GM18505 (cell line): ENCODE data around the gene KDM4F.

Source experiments
- ATAC-seq: cut with Tn5 transposase; IDR thresholded peaks from one replicate; pipeline ENCODE4 v1.9.1; 2021; ENCODE audit not compliant: unreplicated experiment
- POLR2A ChIP-seq: IDR thresholded peaks from 4 replicates; pipeline ENCODE4 v1.6.1; 2011; ENCODE audit warnings: borderline replicate concordance; ENCODE audit not compliant: insufficient read depth, insufficient read length; ENCODE audit errors: extremely low read depth

KDM4F gene

DNA sequence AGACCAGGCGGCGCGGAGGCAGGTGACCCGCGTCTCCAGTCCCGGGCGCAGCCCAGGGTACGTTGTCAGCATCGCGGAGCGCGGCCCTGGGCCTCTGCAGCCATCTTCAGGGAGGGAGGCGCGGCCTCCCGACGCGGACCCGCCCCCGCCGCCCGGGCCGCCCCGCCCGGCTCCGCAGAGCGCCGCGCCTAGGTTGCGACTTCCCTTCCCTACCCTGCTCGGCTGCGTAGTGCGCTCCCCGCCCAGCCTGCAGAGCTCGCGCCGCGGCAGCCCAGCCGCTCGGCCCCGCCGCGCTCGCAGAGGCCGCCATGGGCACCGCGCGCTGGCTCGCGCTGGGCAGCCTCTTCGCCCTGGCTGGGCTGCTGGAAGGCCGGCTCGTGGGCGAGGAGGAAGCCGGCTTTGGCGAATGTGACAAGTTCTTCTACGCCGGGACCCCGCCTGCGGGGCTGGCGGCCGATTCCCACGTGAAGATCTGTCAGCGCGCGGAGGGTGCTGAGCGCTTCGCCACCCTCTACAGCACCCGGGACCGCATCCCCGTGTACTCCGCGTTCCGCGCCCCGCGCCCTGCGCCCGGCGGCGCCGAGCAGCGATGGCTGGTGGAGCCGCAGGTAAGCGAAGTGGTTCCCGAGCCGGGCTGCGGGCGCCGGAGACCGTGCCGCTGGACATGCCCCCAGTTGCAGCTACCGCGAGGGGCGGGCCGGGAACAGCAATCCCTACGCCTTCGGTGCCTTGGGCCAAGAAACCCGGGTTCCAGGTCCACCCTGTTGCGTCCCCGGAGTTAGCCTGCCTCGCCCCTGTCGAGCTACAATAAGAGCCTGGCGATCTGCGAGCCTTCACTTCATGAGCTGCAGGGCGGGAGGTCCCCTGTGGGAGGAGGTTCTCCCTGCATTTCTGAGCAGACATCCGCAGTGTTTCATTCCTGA is 40.7 kb downstream of the KDM4F start, which contains the start of gene ENDOD1:
TSS of gene ENDOD1 (plus strand) at position 227 of the 923 bp plus-strand sequence. CDS start at position 309, 82 bp downstream.
- peak; percentile 89 for TF ChIP-seq POLR2A

DNA sequence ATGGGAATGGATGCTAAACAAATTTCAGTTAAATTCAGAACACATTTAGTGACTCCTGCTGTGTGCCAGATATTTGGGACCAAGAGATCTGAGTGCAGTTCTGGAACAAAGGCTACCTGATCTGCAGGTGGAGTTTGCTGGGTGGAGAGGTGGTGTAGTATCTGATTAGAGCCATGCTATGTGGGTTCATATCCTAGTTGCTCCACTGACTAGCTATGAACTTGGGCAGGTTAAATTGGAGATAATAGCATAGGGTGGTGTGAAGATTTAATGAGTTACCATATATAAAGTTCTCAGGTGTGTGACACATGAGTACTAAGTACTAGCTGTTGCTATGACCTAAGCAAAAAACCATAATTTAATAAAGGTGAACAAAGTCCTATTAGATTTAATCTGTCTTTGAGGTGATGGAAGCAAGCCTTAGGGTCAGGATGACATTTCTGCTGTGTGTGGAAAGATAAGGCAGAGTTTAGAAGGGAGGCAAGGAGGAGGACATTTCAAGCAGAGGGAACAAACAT is 42.5 kb downstream of the KDM4F start:
- no peak for TF ChIP-seq POLR2A
- ATAC-seq = no peak

More for the DNA sequence above, 40.7 kb downstream of the KDM4F start, which contains the start of gene ENDOD1:
- ATAC-seq = peak; percentile 89

DNA sequence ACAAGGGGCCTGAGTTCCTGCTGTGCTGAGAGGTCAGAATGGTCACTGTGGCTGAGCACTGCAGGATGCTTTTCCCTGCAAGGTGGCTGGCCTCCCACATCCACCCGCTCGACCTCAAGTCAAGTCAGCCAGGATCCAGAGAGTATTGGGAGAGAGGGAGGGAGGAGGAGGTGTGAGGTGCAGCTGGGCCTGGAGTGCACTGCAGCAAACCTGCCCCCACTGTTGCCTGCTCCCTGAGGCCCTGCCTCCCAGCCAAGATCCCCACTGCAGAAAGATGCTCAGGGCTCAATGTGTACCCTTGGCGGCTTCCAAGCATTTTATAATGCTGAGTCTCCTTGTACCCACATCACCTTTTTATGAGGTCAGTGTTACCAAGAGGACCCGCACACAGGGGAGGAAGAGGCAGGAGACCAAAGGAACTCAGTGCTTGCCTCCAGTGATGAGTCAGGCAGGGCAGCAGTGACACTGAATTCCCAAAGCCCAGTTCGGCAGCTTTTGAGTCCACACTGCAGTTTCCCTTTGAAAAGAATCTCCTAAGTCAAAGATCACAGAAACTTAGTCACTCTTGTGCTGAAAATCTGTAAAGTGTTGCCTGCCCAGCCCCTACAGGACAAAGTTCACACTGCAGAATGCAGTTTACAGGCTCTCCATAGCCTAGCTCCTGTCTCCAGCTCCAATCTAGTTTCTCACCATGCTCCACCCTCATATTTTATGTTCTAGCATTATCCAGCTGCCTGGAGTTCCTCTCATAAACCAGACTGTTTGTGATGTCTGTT is 43.5 kb downstream of the KDM4F start:
- no peak for ATAC-seq
- TF ChIP-seq POLR2A = no peak

DNA sequence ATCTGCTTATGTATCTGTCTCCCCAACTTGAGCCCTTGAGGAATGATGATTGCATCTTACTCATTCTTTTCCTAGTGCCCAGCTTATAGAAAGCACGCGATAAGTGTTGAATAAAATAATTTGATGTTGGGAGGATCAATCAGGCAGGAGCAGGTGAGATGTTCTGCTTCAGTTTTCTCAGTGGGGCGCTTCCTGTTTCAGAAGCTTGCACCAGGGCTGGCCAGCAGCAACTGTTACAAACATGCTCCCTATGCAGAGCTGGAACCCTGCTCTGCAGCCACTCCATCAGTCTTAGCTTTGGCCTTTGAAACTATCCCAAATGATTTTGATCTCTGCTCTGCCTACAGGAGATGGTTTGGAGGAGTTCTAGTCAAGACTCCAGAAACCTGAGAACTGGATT is 44.3 kb downstream of the KDM4F start:
- no peak for TF ChIP-seq POLR2A
- no peak for ATAC-seq

DNA sequence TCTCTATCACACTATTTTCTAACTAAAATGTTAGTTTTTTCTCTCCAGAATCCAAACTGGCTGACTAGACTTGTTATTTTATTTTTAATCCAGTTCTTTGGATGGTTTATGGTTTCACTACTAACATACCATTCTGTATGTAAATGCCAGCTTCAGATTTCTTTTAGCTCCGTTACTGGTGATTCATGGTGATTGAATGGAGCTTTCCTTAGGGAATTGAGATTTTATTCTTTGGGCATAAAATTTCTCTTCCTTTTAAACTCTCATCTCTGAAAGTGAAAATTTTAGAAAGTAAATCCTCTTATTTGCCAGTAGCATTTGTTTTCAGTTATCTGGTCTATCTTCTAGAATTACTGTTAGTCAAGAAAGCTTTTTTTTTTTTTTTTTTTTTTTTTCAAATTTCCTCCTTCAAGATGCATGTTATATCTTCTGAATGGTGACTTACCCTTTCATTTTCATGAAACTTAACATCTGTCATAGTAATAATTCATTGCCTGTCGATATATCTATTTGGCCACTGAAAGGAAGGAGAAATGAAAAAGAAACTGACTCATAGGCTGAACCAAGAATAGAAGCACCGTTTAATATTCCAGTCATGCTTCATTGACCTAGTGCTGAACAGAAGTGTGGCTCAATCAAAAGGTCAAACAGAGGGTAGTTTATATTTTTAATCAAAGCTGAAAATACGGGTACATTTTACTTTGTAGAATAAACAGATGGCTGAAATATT is 46.8 kb downstream of the KDM4F start:
- ATAC-seq = peak; percentile 87
- TF ChIP-seq POLR2A = no peak

DNA sequence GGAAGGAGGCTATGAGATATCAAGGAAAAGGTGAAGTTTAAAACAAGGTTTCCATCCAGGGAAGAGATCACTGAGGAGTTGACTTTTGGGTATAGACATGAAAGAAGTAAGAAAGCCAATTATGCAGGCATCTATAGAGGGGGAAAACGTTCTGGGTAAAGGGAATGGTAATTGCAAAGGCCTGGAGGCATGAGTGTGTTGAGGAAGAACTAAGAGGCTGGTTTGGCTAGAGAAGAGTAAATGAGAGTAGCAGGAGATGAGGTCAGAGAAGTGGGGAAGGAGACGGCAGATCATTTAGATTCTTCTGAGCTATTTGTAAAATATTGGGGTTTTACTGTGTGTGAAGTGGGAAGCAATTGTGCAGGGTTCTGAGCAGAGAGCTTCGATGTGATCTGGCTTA is 48.0 kb downstream of the KDM4F start:
- TF ChIP-seq POLR2A = no peak
- ATAC-seq = no peak

DNA sequence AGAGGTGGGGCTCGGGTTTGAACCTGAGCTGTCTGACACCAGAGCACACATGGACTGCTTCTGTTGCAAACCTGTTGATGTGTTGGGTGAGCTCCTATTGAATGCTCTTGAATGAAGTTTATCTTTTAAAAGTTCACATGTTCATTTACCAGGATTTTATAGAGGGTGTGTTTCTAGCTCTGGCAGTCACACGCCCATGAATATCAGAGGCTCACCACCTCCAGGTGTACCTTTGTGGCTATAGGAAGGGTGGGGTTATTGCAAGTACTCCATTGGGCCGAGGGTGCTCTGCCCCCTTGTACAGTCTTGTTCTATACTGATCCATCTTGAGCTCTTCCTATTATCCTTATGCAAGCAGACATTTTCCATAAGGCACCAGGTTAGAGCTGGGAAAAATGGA is 49.6 kb downstream of the KDM4F start:
- no peak for ATAC-seq
- TF ChIP-seq POLR2A = no peak

DNA sequence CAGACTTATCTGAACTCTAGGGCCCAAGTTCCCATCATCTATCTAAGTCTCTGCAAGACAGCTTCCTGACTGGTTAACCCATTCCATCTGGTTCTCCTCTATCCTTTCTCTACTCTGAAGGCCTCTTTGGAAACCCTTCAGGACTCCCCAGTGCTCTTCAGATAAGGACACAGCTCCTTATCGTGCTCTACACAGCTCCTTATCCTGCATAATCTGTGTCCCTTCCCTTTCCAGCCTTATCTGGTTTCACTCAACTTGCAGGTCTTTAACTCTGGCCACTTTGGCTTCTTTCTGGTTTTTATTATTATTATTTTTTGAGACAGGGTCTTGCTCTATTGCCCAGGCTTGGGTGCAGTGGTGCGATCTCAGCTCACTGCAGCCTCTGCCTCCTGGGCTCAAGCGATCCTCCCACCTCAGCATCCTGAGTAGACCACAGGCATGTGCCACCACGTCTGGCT is 51.0 kb downstream of the KDM4F start:
- ATAC-seq = no peak
- TF ChIP-seq POLR2A = no peak
